Vagina (tissue), 2 donors: ENCODE data around the gene SPOCK2.

Experiments
- CTCF ChIP-seq, 3 experiments: fragments of 450-650 bp in 2 of 3; fragments of 200-600 bp in 1 of 3; sonication (generic) in 1 of 3; IDR thresholded peaks; one replicate each; pipeline ENCODE4 v1.5.1; 2017 to 2019; ENCODE audit warnings: antibody characterized with exemption in 3 of 3, mild to moderate bottlenecking in 2 of 3, moderate library complexity in 2 of 3
- POLR2A ChIP-seq, 2 donors: fragments of 450-650 bp; IDR thresholded peaks; one replicate each; pipeline ENCODE4 v1.6.1; 2017; ENCODE audit warnings: antibody characterized with exemption in 2 of 2, mild to moderate bottlenecking in 2 of 2, moderate library complexity in 2 of 2
- POLR2AphosphoS5 ChIP-seq, 2 donors: sonication (generic); formaldehyde crosslinking; IDR thresholded peaks; one replicate each; pipeline ENCODE4 v1.9.0; 2017; ENCODE audit warnings: antibody characterized with exemption in 2 of 2, mild to moderate bottlenecking in 2 of 2, low read depth in 1 of 2; ENCODE audit not compliant: insufficient read depth in 1 of 2

- no peak for TF ChIP-seq POLR2A (IDR thresholded peaks at IDR 0.05)
- TF ChIP-seq CTCF (IDR thresholded peaks at IDR 0.05): no peak
- TF ChIP-seq POLR2AphosphoS5 (IDR thresholded peaks at IDR 0.05; ENCODE audit: insufficient read depth in 1 of 2, low read depth in 1 of 2): no peak
Observed at GRCh38 chr10:72116372-72116771, 28.0 kb upstream of the SPOCK2 start.
